ENCODE measurements around the gene LDLRAD3. TPM values are rescaled to one million over a fixed set of nuclear protein-coding genes. Genes with fewer than 3 reads are reported as not detected.

LDLRAD3 gene
- total and polyA plus RNA-seq, 10 donors = 1.5 to 9.6 (median 8.1) TPM

GRCh38 chr11:36090356-36091109, 146.7 kb downstream of the LDLRAD3 start:
- H3K27ac ChIP-seq = no peak overlapping the region
- H3K9me3 ChIP-seq = peaks cover 0 to 17% (median 9%) of the 10 kb centered on the region in 8 donors
- intact Hi-C loops (cut with DNase I; ENCODE audit: low total_unique reads) = no loop called here
- no peak for DNase-seq
- WGBS, 5 donors = 26 to 40% (median 35%) methylated on average over 10 of the region's 10 CpGs
- peaks cover 0 to 12% (median 4%) of the 10 kb centered on the region in 6 donors for H3K4me1 ChIP-seq
- TF ChIP-seq POLR2A (IDR thresholded peaks at IDR 0.05) = no peak
- H3K36me3 ChIP-seq = no peaks in the 10 kb centered on the region
- H3K27me3 ChIP-seq (replicated peaks in 1 of 7) = peaks cover 0 to 24% (median 0%) of the 10 kb centered on the region in 7 donors
- no peak overlapping the region for H3K4me3 ChIP-seq

GRCh38 chr11:36091256-36091811, 147.5 kb downstream of the LDLRAD3 start:
- DNase-seq = no peak
- WGBS, 5 donors = 13 to 24% (median 15%) methylated on average over 7 of the region's 7 CpGs
- H3K27ac ChIP-seq = no peak overlapping the region
- intact Hi-C loops (cut with DNase I; ENCODE audit: low total_unique reads) = no loop called here
- H3K27me3 ChIP-seq (replicated peaks in 1 of 7) = peaks cover 0 to 24% (median 0%) of the 10 kb centered on the region in 7 donors
- H3K9me3 ChIP-seq = peaks cover 0 to 17% (median 7%) of the 10 kb centered on the region in 8 donors
- TF ChIP-seq CTCF (IDR thresholded peaks at IDR 0.05 in 8 of 11, conservative IDR thresholded peaks at IDR 0.05 in 3 of 11) (no peak), POLR2A (IDR thresholded peaks at IDR 0.05) (no peak), POLR2AphosphoS5 (IDR thresholded peaks at IDR 0.05) (no peak)
- H3K36me3 ChIP-seq = no peaks in the 10 kb centered on the region
- peaks cover 0 to 12% (median 4%) of the 10 kb centered on the region in 6 donors for H3K4me1 ChIP-seq
- H3K4me3 ChIP-seq = no peak overlapping the region

GRCh38 chr11:36092314-36093030, 148.6 kb downstream of the LDLRAD3 start:
- Histone ChIP-seq H3K27me3 (replicated peaks in 1 of 7) (peaks cover 0 to 24% (median 0%) of the 10 kb centered on the region in 7 donors), H3K4me3 (no peak overlapping the region), H3K27ac (no peak overlapping the region), H3K4me1 (peaks cover 0 to 12% (median 4%) of the 10 kb centered on the region in 6 donors), H3K9me3 (peaks cover 0 to 17% (median 7%) of the 10 kb centered on the region in 8 donors), H3K36me3 (no peaks in the 10 kb centered on the region)
- TF ChIP-seq POLR2A (IDR thresholded peaks at IDR 0.05) (no peak), CTCF (IDR thresholded peaks at IDR 0.05 in 8 of 11, conservative IDR thresholded peaks at IDR 0.05 in 3 of 11) (no peak), POLR2AphosphoS5 (IDR thresholded peaks at IDR 0.05) (no peak)
- WGBS, 5 donors = 40 to 59% (median 51%) methylated on average over 4 of the region's 4 CpGs
- DNase-seq = no peak
- intact Hi-C loops (cut with DNase I; ENCODE audit: low total_unique reads) = no loop called here

GRCh38 chr11:36093548-36093947, 149.7 kb downstream of the LDLRAD3 start:
- WGBS, 5 donors = 69 to 93% (median 86%) methylated on average over 4 of the region's 4 CpGs
- intact Hi-C loops (cut with DNase I; ENCODE audit: low total_unique reads) = no loop called here
- H3K4me3 ChIP-seq = no peak overlapping the region

More at GRCh38 chr11:36093548-36093947, 149.7 kb downstream of the LDLRAD3 start:
- Histone ChIP-seq H3K27me3 (replicated peaks in 1 of 7) (peaks cover 0 to 24% (median 0%) of the 10 kb centered on the region in 7 donors), H3K9me3 (peaks cover 0 to 17% (median 7%) of the 10 kb centered on the region in 8 donors), H3K4me1 (peaks cover 0 to 12% (median 4%) of the 10 kb centered on the region in 6 donors), H3K36me3 (no peaks in the 10 kb centered on the region), H3K27ac (no peak overlapping the region)
- TF ChIP-seq CTCF (IDR thresholded peaks at IDR 0.05 in 8 of 11, conservative IDR thresholded peaks at IDR 0.05 in 3 of 11) (no peak), POLR2A (IDR thresholded peaks at IDR 0.05) (no peak), POLR2AphosphoS5 (IDR thresholded peaks at IDR 0.05) (no peak)
- no peak for DNase-seq

Data from spleen (tissue), 11 donors.